Measurements from ENCODE around the gene TSGA10. TPM values are rescaled to one million over a fixed set of nuclear protein-coding genes. Genes with fewer than 3 reads are reported as not detected.

TSGA10 gene
- total and polyA plus RNA-seq, 2 experiments from 2014 or later: 6.4 to 24.2 TPM

GRCh38 chr2:99027856-99028255, 126.9 kb downstream of the TSGA10 start:
- no peaks in the 10 kb centered on the region for H3K36me3 ChIP-seq (ENCODE audit: insufficient read depth)
- Mint-ChIP-seq H3K27me3 (ENCODE audit: insufficient read depth, low read depth, poor library complexity) (peaks cover 2% of the 10 kb centered on the region), H3K9me3 (no peaks in the 10 kb centered on the region), H3K27ac (no peak overlapping the region), H3K4me1 (peaks cover 4% of the 10 kb centered on the region; the same call in 2 of the 3 replicates), H3K36me3 (ENCODE audit: low read depth) (no peaks in the 10 kb centered on the region), H3K4me3 (no peak overlapping the region)
- no peaks in the 10 kb centered on the region for H3K4me1 ChIP-seq (ENCODE audit: insufficient read depth)
- H2AFZ ChIP-seq: no peak overlapping the region
- DNase-seq (ENCODE audit: low spot score): no peak
- no peak overlapping the region for H3K4me3 ChIP-seq
- no peaks in the 10 kb centered on the region for H3K9me2 ChIP-seq (ENCODE audit: insufficient read depth)
- H3F3A ChIP-seq (replicated peaks; ENCODE audit: low read depth): no peaks in the 10 kb centered on the region
- H3K27ac ChIP-seq (ENCODE audit: low read depth): no peak overlapping the region
- H3K79me2 ChIP-seq (replicated peaks; ENCODE audit: insufficient read depth): no peaks in the 10 kb centered on the region
- TF ChIP-seq CTCF (conservative IDR thresholded peaks at IDR 0.05; ENCODE audit: low read depth in 2 of 2) (no peak), REST (IDR thresholded peaks at IDR 0.05; ENCODE audit: unreplicated experiment) (no peak), JUNB (IDR thresholded peaks at IDR 0.05; ENCODE audit: unreplicated experiment) (no peak), POLR2AphosphoS5 (IDR thresholded peaks at IDR 0.05; ENCODE audit: low read depth) (no peak), ZNF114 (CRISPR knock-in tag; IDR thresholded peaks at IDR 0.05) (no peak), CREB1 (CRISPR knock-in tag; IDR thresholded peaks at IDR 0.05; ENCODE audit: low read depth) (no peak), NANOG (IDR thresholded peaks at IDR 0.05; ENCODE audit: borderline replicate concordance) (no peak)
- H3K4me2 ChIP-seq: no peak overlapping the region
- H3K27me3 ChIP-seq (ENCODE audit: insufficient read depth): no peaks in the 10 kb centered on the region
- no peak for ATAC-seq
- no peaks in the 10 kb centered on the region for H4K20me1 ChIP-seq (replicated peaks; ENCODE audit: insufficient read depth)

GRCh38 chr2:99000708-99001107, 154.0 kb downstream of the TSGA10 start:
- Histone ChIP-seq H3K9me2 (ENCODE audit: insufficient read depth) (0 out of 2 replicates have a peak, but pooled peaks cover 8% of the 10 kb centered on the region), H3K4me1 (ENCODE audit: insufficient read depth) (no peaks in the 10 kb centered on the region), H3K27me3 (ENCODE audit: insufficient read depth) (no peaks in the 10 kb centered on the region), H3K36me3 (ENCODE audit: insufficient read depth) (peaks cover 7% of the 10 kb centered on the region; the same call in 1 of the 2 replicates), H3K79me2 (replicated peaks; ENCODE audit: insufficient read depth) (no peaks in the 10 kb centered on the region), H2AFZ (no peak overlapping the region), H3K4me2 (no peak overlapping the region), H3F3A (replicated peaks; ENCODE audit: low read depth) (no peaks in the 10 kb centered on the region), H4K20me1 (replicated peaks; ENCODE audit: insufficient read depth) (no peaks in the 10 kb centered on the region), H3K4me3 (no peak overlapping the region), H3K27ac (ENCODE audit: low read depth) (no peak overlapping the region)
- DNase-seq (ENCODE audit: low spot score) (no peak), ATAC-seq (no peak)
- Mint-ChIP-seq H3K36me3 (ENCODE audit: low read depth) (peaks cover 14% of the 10 kb centered on the region; the same call in 1 of the 3 replicates), H3K4me3 (no peak overlapping the region), H3K4me1 (no peaks in the 10 kb centered on the region), H3K27me3 (ENCODE audit: insufficient read depth, low read depth, poor library complexity) (peaks cover 6% of the 10 kb centered on the region), H3K9me3 (peaks cover 55% of the 10 kb centered on the region), H3K27ac (no peak overlapping the region)
- TF ChIP-seq JUNB (IDR thresholded peaks at IDR 0.05; ENCODE audit: unreplicated experiment) (no peak), ZNF114 (CRISPR knock-in tag; IDR thresholded peaks at IDR 0.05) (no peak), EZH2 (IDR thresholded peaks at IDR 0.05; ENCODE audit: low read depth, unreplicated experiment) (no peak), ETS1 (IDR thresholded peaks at IDR 0.05) (no peak), CTCF (conservative IDR thresholded peaks at IDR 0.05; ENCODE audit: low read depth in 2 of 2) (no peak), CREB1 (CRISPR knock-in tag; IDR thresholded peaks at IDR 0.05; ENCODE audit: low read depth) (no peak), REST (IDR thresholded peaks at IDR 0.05; ENCODE audit: unreplicated experiment) (no peak), POLR2AphosphoS5 (IDR thresholded peaks at IDR 0.05; ENCODE audit: low read depth) (no peak), ZNF331 (CRISPR knock-in tag; IDR thresholded peaks at IDR 0.05; ENCODE audit: low read depth) (no peak)

All from GM23338 (cell line).